ENCODE results near the gene MRRF. TPM values are rescaled to one million over a fixed set of nuclear protein-coding genes. Genes with fewer than 3 reads are reported as not detected.

MRRF gene
- total RNA-seq, 6 donors from 2014 or later = 21.4 to 54.5 (median 29.7) TPM

DNA sequence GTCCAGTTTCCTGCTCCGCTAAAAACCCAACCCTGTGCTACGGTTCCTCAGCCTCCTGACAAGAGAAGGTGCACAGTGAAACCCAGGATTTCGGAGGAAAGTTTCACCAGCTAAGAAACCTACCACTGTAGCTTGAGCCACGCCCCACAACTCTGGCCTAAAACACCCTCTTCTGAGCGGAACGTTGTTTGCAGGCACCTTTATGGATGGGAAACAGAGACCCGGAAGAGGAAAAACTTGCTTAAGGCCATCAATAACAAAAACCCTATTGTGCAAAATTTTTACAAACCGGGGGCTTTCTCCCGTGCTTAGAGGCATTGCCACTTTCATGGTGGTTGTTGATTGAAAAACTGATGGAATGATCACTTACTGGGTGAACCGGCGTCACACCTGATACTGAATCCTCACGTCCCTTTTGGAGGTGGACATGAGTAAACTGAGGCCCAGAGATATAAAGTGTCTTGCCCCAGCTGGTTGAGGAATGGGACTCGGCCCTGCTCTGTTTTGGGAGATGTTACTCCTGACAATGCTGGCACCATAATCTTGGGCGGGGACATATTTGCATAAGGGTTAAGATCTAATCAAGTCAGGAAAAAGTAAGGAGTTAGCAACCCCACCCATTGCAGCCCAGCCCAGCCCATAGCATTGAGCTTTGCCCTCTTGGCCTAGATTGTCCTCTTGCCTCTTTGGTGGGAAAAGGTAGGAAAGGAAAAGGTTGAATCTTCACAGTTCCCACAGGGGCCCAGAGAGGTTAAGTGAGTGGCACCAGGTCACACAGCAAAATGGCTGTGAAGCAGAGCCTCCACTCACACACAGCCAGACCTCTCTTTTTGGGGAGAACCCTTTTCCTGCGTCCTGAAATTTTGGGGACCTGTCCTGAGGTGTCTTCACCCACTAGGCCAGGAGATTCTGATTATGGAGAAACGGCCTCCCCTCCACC is 82.9 kb downstream of the MRRF start:
- Histone ChIP-seq H3K27me3 (no peaks in the 10 kb centered on the region), H3K27ac (peak overlapping the region; percentile 18 to 80 (median 62)), H3K9me3 (no peaks in the 10 kb centered on the region), H3K4me1 (peaks cover 13 to 27% (median 19%) of the 10 kb centered on the region in 4 donors), H3K36me3 (no peaks in the 10 kb centered on the region), H3K4me3 (peak overlapping the region in 3 of 4 donors; percentile 42 to 50 (median 47))
- WGBS, 2 donors = 29 to 43% methylated on average over 16 of the region's 16 CpGs
- ATAC-seq (ENCODE audit: low FRiP score in 2 of 2) (peak in 1 of 2 donors; percentile 33), DNase-seq (no peak)
- TF ChIP-seq, protein P1, sequence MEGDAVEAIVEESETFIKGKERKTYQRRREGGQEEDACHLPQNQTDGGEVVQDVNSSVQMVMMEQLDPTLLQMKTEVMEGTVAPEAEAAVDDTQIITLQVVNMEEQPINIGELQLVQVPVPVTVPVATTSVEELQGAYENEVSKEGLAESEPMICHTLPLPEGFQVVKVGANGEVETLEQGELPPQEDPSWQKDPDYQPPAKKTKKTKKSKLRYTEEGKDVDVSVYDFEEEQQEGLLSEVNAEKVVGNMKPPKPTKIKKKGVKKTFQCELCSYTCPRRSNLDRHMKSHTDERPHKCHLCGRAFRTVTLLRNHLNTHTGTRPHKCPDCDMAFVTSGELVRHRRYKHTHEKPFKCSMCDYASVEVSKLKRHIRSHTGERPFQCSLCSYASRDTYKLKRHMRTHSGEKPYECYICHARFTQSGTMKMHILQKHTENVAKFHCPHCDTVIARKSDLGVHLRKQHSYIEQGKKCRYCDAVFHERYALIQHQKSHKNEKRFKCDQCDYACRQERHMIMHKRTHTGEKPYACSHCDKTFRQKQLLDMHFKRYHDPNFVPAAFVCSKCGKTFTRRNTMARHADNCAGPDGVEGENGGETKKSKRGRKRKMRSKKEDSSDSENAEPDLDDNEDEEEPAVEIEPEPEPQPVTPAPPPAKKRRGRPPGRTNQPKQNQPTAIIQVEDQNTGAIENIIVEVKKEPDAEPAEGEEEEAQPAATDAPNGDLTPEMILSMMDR (IDR thresholded peaks at IDR 0.05) = no peak
- TF ChIP-seq POLR2A (IDR thresholded peaks at IDR 0.05) (no peak), POLR2AphosphoS5 (IDR thresholded peaks at IDR 0.05) (no peak), EP300 (IDR thresholded peaks at IDR 0.05) (no peak)

GRCh38 chr9:122348288-122348777 is 83.7 kb downstream of the MRRF start:
- Histone ChIP-seq H3K36me3 (no peaks in the 10 kb centered on the region), H3K9me3 (no peaks in the 10 kb centered on the region), H3K27ac (peak overlapping the region in 2 of 4 donors; percentile 67 to 79), H3K4me3 (no peak overlapping the region), H3K27me3 (no peaks in the 10 kb centered on the region), H3K4me1 (peaks cover 13 to 27% (median 19%) of the 10 kb centered on the region in 4 donors)
- DNase-seq = peak in 1 of 2 donors; percentile 38
- TF ChIP-seq POLR2AphosphoS5 (IDR thresholded peaks at IDR 0.05) (no peak), EP300 (IDR thresholded peaks at IDR 0.05) (no peak), POLR2A (IDR thresholded peaks at IDR 0.05) (no peak)
- ATAC-seq (ENCODE audit: low FRiP score in 2 of 2) = no peak
- 48 to 56% methylated on average over 12 of the region's 12 CpGs for WGBS, 2 donors

DNA sequence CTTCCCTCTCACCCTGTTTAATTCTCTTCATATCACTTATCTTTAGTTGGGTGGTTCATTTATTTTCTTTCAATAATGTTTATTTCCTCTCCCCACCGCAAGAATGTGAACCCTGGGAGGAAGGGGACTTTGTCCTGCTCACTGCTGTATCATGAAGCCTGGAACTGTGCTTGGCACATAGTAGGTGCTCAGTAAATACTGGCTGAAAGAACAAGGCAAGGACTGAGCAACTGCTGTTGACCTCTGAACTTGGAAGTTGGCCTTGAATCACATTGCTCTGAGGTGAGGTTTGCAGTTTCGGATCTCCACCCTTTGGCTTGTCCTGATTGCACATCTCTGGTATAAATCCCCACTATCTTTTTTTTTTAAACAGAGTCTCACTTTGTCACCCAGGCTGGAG is 84.1 kb downstream of the MRRF start:
- Histone ChIP-seq H3K4me3 (no peak overlapping the region), H3K4me1 (peaks cover 13 to 27% (median 19%) of the 10 kb centered on the region in 4 donors), H3K27me3 (no peaks in the 10 kb centered on the region), H3K9me3 (no peaks in the 10 kb centered on the region), H3K27ac (peak overlapping the region in 1 of 4 donors; percentile 79), H3K36me3 (no peaks in the 10 kb centered on the region)
- ATAC-seq (ENCODE audit: low FRiP score in 2 of 2) = no peak
- DNase-seq = no peak
- 48 to 75% methylated on average over 2 of the region's 2 CpGs for WGBS, 2 donors
- TF ChIP-seq EP300 (IDR thresholded peaks at IDR 0.05) = no peak
- TF ChIP-seq POLR2AphosphoS5 (IDR thresholded peaks at IDR 0.05) = no peak

DNA sequence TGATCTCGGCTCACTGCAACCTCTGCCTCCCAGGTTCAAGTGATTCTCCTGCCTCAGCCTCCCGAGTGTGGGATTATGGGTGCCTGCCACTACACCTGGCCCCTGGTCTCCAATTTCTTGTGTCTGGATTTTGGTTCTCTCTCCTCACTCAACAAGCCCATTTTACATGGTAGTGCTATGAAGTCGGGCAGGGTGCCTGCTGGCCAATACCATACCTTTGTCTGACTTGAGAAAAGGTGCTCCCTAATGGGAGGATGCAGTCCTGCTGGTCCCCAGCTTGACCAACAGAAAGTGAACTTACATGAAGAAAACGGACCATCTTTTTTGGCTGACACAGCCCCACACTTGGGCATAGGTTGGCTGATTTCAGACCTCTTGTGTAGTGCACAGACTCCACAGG is 84.5 kb downstream of the MRRF start:
- Histone ChIP-seq H3K4me3 (no peak overlapping the region), H3K27ac (no peak overlapping the region), H3K9me3 (no peaks in the 10 kb centered on the region), H3K36me3 (no peaks in the 10 kb centered on the region), H3K4me1 (peaks cover 13 to 27% (median 19%) of the 10 kb centered on the region in 4 donors), H3K27me3 (no peaks in the 10 kb centered on the region)
- no peak for TF ChIP-seq EP300 (IDR thresholded peaks at IDR 0.05)
- TF ChIP-seq POLR2A (IDR thresholded peaks at IDR 0.05) = no peak
- TF ChIP-seq POLR2AphosphoS5 (IDR thresholded peaks at IDR 0.05) = no peak
- TF ChIP-seq, protein P1 (IDR thresholded peaks at IDR 0.05) = no peak
- ATAC-seq (ENCODE audit: low FRiP score in 2 of 2) = no peak
- DNase-seq = no peak
- WGBS, 2 donors = 65 to 72% methylated on average over 4 of the region's 4 CpGs

- H3K36me3 ChIP-seq = no peaks in the 10 kb centered on the region
- DNase-seq (peak; percentile 79 to 87), ATAC-seq (ENCODE audit: low FRiP score in 2 of 2) (peak; percentile 85 to 90)
- 49 to 51% methylated on average over 9 of the region's 11 CpGs for WGBS, 2 donors
- H3K27ac ChIP-seq = no peak overlapping the region
- H3K4me3 ChIP-seq = no peak overlapping the region
- TF ChIP-seq, protein P1 (IDR thresholded peaks at IDR 0.05) = peak; percentile 91 to 97 (median 96)
- TF ChIP-seq POLR2A (IDR thresholded peaks at IDR 0.05) = no peak
- H3K9me3 ChIP-seq = no peaks in the 10 kb centered on the region
- H3K4me1 ChIP-seq = peaks cover 13 to 27% (median 19%) of the 10 kb centered on the region in 4 donors
- no peaks in the 10 kb centered on the region for H3K27me3 ChIP-seq
These were observed 86.1 kb downstream of the MRRF start for GRCh38 chr9:122350577-122351355.
